ENCODE measurements around the gene IFT80. TPM values are rescaled to one million over a fixed set of nuclear protein-coding genes. Genes with fewer than 3 reads are reported as not detected.

IFT80 gene
- total RNA-seq, 2 donors from 2014 or later = 16.1 to 43.3 TPM

DNA sequence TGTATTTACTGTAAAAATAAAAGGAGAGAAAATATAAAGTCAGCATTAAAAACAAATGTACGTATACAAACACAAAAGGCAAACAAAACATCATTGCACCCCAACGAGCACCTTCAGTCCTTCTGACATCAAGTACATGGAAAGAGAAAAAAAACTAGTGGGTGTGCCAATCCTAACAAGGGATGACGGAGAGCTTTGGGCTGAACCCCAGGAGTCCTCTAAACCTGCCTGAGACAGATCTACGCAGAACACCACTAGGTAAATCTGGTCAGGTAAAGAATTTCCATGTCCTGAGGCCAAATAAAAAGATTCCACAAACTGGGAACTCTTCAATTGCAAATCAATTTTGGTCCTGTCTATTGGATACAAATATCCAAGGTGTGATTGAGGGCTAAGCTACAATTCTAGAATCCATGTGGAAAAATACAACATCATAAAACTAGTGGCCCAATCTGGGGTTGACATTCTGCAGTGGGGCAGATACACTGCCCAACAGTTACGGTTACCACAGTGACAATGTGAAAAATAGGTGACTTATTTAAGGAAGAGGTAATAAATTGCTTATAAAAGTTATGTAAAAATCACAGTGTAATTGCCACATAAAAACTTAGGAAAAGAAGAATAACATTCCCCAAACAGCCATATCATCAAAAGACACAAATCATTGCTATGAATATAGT, 14.2 kb downstream of the IFT80 start:
- no peak for DNase-seq (ENCODE audit: low spot score)
- no peaks in the 10 kb centered on the region for H3K36me3 ChIP-seq
- no peak overlapping the region for H3K27ac ChIP-seq
- TF ChIP-seq POLR2AphosphoS5 (IDR thresholded peaks at IDR 0.05) = no peak
- TF ChIP-seq, protein P1, sequence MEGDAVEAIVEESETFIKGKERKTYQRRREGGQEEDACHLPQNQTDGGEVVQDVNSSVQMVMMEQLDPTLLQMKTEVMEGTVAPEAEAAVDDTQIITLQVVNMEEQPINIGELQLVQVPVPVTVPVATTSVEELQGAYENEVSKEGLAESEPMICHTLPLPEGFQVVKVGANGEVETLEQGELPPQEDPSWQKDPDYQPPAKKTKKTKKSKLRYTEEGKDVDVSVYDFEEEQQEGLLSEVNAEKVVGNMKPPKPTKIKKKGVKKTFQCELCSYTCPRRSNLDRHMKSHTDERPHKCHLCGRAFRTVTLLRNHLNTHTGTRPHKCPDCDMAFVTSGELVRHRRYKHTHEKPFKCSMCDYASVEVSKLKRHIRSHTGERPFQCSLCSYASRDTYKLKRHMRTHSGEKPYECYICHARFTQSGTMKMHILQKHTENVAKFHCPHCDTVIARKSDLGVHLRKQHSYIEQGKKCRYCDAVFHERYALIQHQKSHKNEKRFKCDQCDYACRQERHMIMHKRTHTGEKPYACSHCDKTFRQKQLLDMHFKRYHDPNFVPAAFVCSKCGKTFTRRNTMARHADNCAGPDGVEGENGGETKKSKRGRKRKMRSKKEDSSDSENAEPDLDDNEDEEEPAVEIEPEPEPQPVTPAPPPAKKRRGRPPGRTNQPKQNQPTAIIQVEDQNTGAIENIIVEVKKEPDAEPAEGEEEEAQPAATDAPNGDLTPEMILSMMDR (IDR thresholded peaks at IDR 0.05) = no peak
- intact Hi-C loops (cut with DNase I) = no loop called here
- H3K4me1 ChIP-seq (replicated peaks) = no peaks in the 10 kb centered on the region
- no peaks in the 10 kb centered on the region for H3K27me3 ChIP-seq (replicated peaks; ENCODE audit: insufficient read depth)
- WGBS = 78% methylated on average over 5 of the region's 5 CpGs
- H3K4me3 ChIP-seq = no peak overlapping the region
- no peaks in the 10 kb centered on the region for H3K9me3 ChIP-seq

DNA sequence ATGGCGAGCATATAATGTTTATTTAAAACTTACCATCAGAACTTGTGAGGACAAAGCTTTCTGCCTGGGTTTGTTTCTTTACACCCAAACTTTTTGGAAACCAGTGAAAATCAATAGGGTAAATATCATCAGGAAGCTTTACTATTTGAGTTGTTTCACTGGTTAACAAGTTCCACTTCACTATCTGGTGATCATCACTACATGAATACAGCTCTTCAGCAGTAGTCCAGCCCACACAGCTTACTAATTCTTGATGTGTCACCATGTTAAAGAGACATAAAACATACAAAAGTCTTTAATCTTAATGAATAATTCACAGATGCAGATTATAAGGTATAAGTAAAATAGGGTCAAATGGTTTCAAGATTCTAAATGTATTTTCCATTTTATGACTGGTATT, 17.6 kb downstream of the IFT80 start:
- no peaks in the 10 kb centered on the region for H3K27me3 ChIP-seq (replicated peaks; ENCODE audit: insufficient read depth)
- no peak overlapping the region for H3K4me3 ChIP-seq
- intact Hi-C loops (cut with DNase I) = no loop called here
- no peaks in the 10 kb centered on the region for H3K9me3 ChIP-seq
- no peak for DNase-seq (ENCODE audit: low spot score)
- no peaks in the 10 kb centered on the region for H3K4me1 ChIP-seq (replicated peaks)
- TF ChIP-seq POLR2A (IDR thresholded peaks at IDR 0.05) = no peak
- TF ChIP-seq POLR2AphosphoS5 (IDR thresholded peaks at IDR 0.05) = no peak
- TF ChIP-seq, protein P1 (IDR thresholded peaks at IDR 0.05) = no peak
- no peak overlapping the region for H3K27ac ChIP-seq
- no peaks in the 10 kb centered on the region for H3K36me3 ChIP-seq
- 98% methylated on average over 1 of the region's 1 CpG for WGBS

DNA sequence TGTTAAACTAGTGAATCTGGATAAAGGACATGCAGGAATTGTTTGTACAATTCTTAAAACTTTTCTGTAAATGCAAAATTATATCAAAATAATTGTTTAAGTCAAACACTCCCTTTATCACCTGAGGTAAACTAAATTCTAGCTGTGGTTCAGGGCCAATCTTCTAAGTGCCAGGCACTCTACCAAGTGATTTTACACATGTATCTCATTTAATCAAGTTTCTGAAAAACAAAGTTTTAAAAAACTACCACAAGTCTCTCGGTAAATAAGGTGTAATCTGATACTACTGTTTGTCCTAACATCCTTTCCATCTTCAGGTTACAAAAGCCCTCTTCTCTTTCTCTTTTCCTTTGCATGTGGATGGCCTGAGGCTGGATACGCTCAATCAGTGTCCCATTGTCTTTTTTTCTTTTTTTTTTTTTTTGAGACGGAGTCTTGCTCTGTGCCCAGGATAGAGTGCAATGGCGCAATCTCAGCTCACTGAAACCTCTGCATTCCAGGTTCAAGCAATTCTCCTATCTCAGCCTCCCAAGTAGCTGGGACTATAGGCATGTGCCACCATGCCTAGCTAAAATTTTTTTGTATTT, 19.3 kb downstream of the IFT80 start:
- 59% methylated on average over 4 of the region's 4 CpGs for WGBS
- no peak overlapping the region for H3K27ac ChIP-seq
- no peaks in the 10 kb centered on the region for H3K9me3 ChIP-seq
- no peaks in the 10 kb centered on the region for H3K36me3 ChIP-seq
- TF ChIP-seq POLR2AphosphoS5 (IDR thresholded peaks at IDR 0.05) (no peak), POLR2A (IDR thresholded peaks at IDR 0.05) (no peak)
- TF ChIP-seq, protein P1 (IDR thresholded peaks at IDR 0.05) = no peak
- no peaks in the 10 kb centered on the region for H3K27me3 ChIP-seq (replicated peaks; ENCODE audit: insufficient read depth)
- intact Hi-C loops (cut with DNase I) = no loop called here
- DNase-seq (ENCODE audit: low spot score) = no peak
- H3K4me3 ChIP-seq = no peak overlapping the region
- H3K4me1 ChIP-seq (replicated peaks) = no peaks in the 10 kb centered on the region

DNA sequence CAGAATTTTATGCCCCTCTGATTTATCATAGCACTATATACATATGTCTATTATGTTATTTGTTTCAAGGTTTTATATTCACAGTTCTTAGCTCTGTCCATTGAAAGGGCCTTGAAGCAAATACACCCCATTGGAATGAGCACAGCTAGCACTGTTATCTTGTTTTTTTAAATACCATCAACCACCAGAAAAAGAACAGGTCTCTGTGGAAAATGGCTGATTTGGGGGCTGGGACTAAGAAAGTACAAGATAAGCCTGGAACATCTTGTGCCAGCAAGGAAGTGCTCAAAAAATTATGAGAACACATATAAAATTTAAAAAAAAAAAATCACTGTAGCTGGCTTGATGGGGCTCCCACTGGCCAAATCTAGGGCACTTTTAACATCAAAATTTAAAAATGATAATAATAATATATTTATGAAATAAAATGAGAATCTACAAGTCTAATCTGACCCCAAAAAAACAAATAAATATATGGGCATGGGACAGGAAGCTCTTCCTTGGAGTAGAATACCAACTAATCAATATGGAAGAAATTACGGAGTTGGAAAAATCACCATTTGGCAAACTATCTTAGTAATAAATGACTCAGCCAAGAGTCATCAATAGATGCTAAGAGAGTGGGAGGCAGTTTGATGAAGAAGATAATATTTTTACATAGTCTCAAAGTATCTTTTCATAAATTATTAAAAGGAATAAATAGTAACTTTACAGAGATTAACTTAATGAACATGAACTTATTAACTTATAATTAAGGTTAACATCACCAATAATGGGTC, 20.5 kb downstream of the IFT80 start:
- H3K4me1 ChIP-seq (replicated peaks) = no peaks in the 10 kb centered on the region
- no peak for DNase-seq (ENCODE audit: low spot score)
- no peaks in the 10 kb centered on the region for H3K36me3 ChIP-seq
- intact Hi-C loops (cut with DNase I) = no loop called here
- H3K27ac ChIP-seq = no peak overlapping the region
- TF ChIP-seq, protein P1 (IDR thresholded peaks at IDR 0.05) = no peak
- no peak for TF ChIP-seq POLR2A (IDR thresholded peaks at IDR 0.05)
- no peak for TF ChIP-seq POLR2AphosphoS5 (IDR thresholded peaks at IDR 0.05)
- H3K4me3 ChIP-seq = no peak overlapping the region
- no peaks in the 10 kb centered on the region for H3K9me3 ChIP-seq
- H3K27me3 ChIP-seq (replicated peaks; ENCODE audit: insufficient read depth) = no peaks in the 10 kb centered on the region
- 82% methylated on average over 1 of the region's 1 CpG for WGBS
